ENCODE measurements around the gene LRRC55.
A peak's percentile ranks its signal among the peaks of the same experiment; 100 is the strongest.

The LRRC55 gene

GRCh38 chr11:57197762-57198161 is 16.0 kb downstream of the LRRC55 start:
- Histone ChIP-seq H2AFZ (ENCODE audit: low read length) (no peak overlapping the region), H3K18ac (ENCODE audit: low read length) (no peak overlapping the region), H3K36me3 (replicated peaks in 1 of 2; ENCODE audit: control insufficient read depth in 2 of 2, insufficient read depth in 2 of 2, low read length in 2 of 2) (no peaks in the 10 kb centered on the region), H3K79me1 (ENCODE audit: low read depth, low read length) (no peaks in the 10 kb centered on the region), H4K91ac (ENCODE audit: low read depth, low read length, poor library complexity) (no peak overlapping the region), H2BK15ac (ENCODE audit: low read length) (no peak overlapping the region), H3K4me2 (ENCODE audit: insufficient read depth, low read length, poor library complexity, severe bottlenecking) (no peak overlapping the region), H3K9me3 (replicated peaks in 1 of 2; ENCODE audit: control insufficient read depth in 2 of 2, insufficient read depth in 1 of 2, low read depth in 1 of 2, low read length in 2 of 2) (peaks cover 0 to 2% of the 10 kb centered on the region in 2 donors), H3K27ac (replicated peaks; ENCODE audit: low read length) (no peak overlapping the region), H3K4me1 (ENCODE audit: control insufficient read depth in 2 of 2, insufficient read depth in 1 of 2, low read depth in 1 of 2, low read length in 2 of 2) (peaks cover 8% of the 10 kb centered on the region in 2 donors), H2BK120ac (ENCODE audit: low read depth, low read length) (no peak overlapping the region), H4K8ac (ENCODE audit: low read depth, low read length) (no peak overlapping the region), H2AK5ac (ENCODE audit: low read depth, low read length) (no peak overlapping the region), H2BK12ac (ENCODE audit: low read length) (no peak overlapping the region), H3K4ac (ENCODE audit: low read length) (no peak overlapping the region), H3K4me3 (ENCODE audit: low read length in 2 of 2) (no peak overlapping the region), H3K14ac (ENCODE audit: low read length) (no peak overlapping the region), H3K27me3 (ENCODE audit: control insufficient read depth in 3 of 3, insufficient read depth in 3 of 3, low read depth in 1 of 3, low read length in 3 of 3) (no peaks in the 10 kb centered on the region), H3K23ac (ENCODE audit: low read depth, low read length, poor library complexity) (no peak overlapping the region), H3K9ac (ENCODE audit: low read depth, low read length, poor library complexity) (no peak overlapping the region), H2BK5ac (ENCODE audit: low read length) (no peak overlapping the region)
- no CpG with 5 or more reads among the region's 2 CpGs for WGBS, 2 donors (ENCODE audit: extremely low coverage in 2 of 2, insufficient read length in 2 of 2, insufficient replicate concordance in 1 of 2)
- DNase-seq (ENCODE audit: low spot score), result no peak

GRCh38 chr11:57199330-57199729 is 17.6 kb downstream of the LRRC55 start:
- H3K4me3 ChIP-seq (ENCODE audit: low read length in 2 of 2), result no peak overlapping the region
- H2AK5ac ChIP-seq (ENCODE audit: low read depth, low read length), result no peak overlapping the region
- no peak overlapping the region for H2AFZ ChIP-seq (ENCODE audit: low read length)
- no peak overlapping the region for H2BK12ac ChIP-seq (ENCODE audit: low read length)
- H2BK15ac ChIP-seq (ENCODE audit: low read length), result peak overlapping the region; percentile 6
- H2BK120ac ChIP-seq (ENCODE audit: low read depth, low read length), result no peak overlapping the region
- no peak overlapping the region for H3K4me2 ChIP-seq (ENCODE audit: insufficient read depth, low read length, poor library complexity, severe bottlenecking)
- no peak overlapping the region for H3K27ac ChIP-seq (replicated peaks; ENCODE audit: low read length)
- peaks cover 8 to 11% of the 10 kb centered on the region in 2 donors for H3K4me1 ChIP-seq (ENCODE audit: control insufficient read depth in 2 of 2, insufficient read depth in 1 of 2, low read depth in 1 of 2, low read length in 2 of 2)
- no peaks in the 10 kb centered on the region for H3K27me3 ChIP-seq (ENCODE audit: control insufficient read depth in 3 of 3, insufficient read depth in 3 of 3, low read depth in 1 of 3, low read length in 3 of 3)
- no peaks in the 10 kb centered on the region for H3K36me3 ChIP-seq (replicated peaks in 1 of 2; ENCODE audit: control insufficient read depth in 2 of 2, insufficient read depth in 2 of 2, low read length in 2 of 2)
- H3K79me1 ChIP-seq (ENCODE audit: low read depth, low read length), result no peaks in the 10 kb centered on the region
- H2BK5ac ChIP-seq (ENCODE audit: low read length), result no peak overlapping the region
- no peak overlapping the region for H3K14ac ChIP-seq (ENCODE audit: low read length)
- DNase-seq (ENCODE audit: low spot score), result no peak
- no peak overlapping the region for H3K4ac ChIP-seq (ENCODE audit: low read length)
- H3K9me3 ChIP-seq (replicated peaks in 1 of 2; ENCODE audit: control insufficient read depth in 2 of 2, insufficient read depth in 1 of 2, low read depth in 1 of 2, low read length in 2 of 2), result peaks cover 0 to under 1% of the 10 kb centered on the region in 2 donors
- H4K8ac ChIP-seq (ENCODE audit: low read depth, low read length), result no peak overlapping the region
- no peak overlapping the region for H3K9ac ChIP-seq (ENCODE audit: low read depth, low read length, poor library complexity)
- H3K23ac ChIP-seq (ENCODE audit: low read depth, low read length, poor library complexity), result no peak overlapping the region
- no CpG with 5 or more reads among the region's 11 CpGs for WGBS, 2 donors (ENCODE audit: extremely low coverage in 2 of 2, insufficient read length in 2 of 2, insufficient replicate concordance in 1 of 2)
- H3K18ac ChIP-seq (ENCODE audit: low read length), result peak overlapping the region; percentile 36
- H4K91ac ChIP-seq (ENCODE audit: low read depth, low read length, poor library complexity), result no peak overlapping the region

- no peaks in the 10 kb centered on the region for H3K36me3 ChIP-seq (replicated peaks in 1 of 2; ENCODE audit: control insufficient read depth in 2 of 2, insufficient read depth in 2 of 2, low read length in 2 of 2)
- no peak overlapping the region for H3K23ac ChIP-seq (ENCODE audit: low read depth, low read length, poor library complexity)
- H3K4me3 ChIP-seq (ENCODE audit: low read length in 2 of 2), result no peak overlapping the region
- no peaks in the 10 kb centered on the region for H3K79me1 ChIP-seq (ENCODE audit: low read depth, low read length)
- H3K4me2 ChIP-seq (ENCODE audit: insufficient read depth, low read length, poor library complexity, severe bottlenecking), result no peak overlapping the region
- H3K9ac ChIP-seq (ENCODE audit: low read depth, low read length, poor library complexity), result no peak overlapping the region
- no peak overlapping the region for H3K27ac ChIP-seq (replicated peaks; ENCODE audit: low read length)
- DNase-seq (ENCODE audit: low spot score), result no peak
- peaks cover 8 to 11% of the 10 kb centered on the region in 2 donors for H3K4me1 ChIP-seq (ENCODE audit: control insufficient read depth in 2 of 2, insufficient read depth in 1 of 2, low read depth in 1 of 2, low read length in 2 of 2)
- no peak overlapping the region for H3K18ac ChIP-seq (ENCODE audit: low read length)
- H4K8ac ChIP-seq (ENCODE audit: low read depth, low read length), result no peak overlapping the region
- H3K14ac ChIP-seq (ENCODE audit: low read length), result no peak overlapping the region
- H3K4ac ChIP-seq (ENCODE audit: low read length), result no peak overlapping the region
- no peak overlapping the region for H2BK5ac ChIP-seq (ENCODE audit: low read length)
- H2BK120ac ChIP-seq (ENCODE audit: low read depth, low read length), result peak overlapping the region; percentile 13
- no peaks in the 10 kb centered on the region for H3K9me3 ChIP-seq (replicated peaks in 1 of 2; ENCODE audit: control insufficient read depth in 2 of 2, insufficient read depth in 1 of 2, low read depth in 1 of 2, low read length in 2 of 2)
- no peaks in the 10 kb centered on the region for H3K27me3 ChIP-seq (ENCODE audit: control insufficient read depth in 3 of 3, insufficient read depth in 3 of 3, low read depth in 1 of 3, low read length in 3 of 3)
- no peak overlapping the region for H4K91ac ChIP-seq (ENCODE audit: low read depth, low read length, poor library complexity)
- no CpG with 5 or more reads among the region's 7 CpGs for WGBS, 2 donors (ENCODE audit: extremely low coverage in 2 of 2, insufficient read length in 2 of 2, insufficient replicate concordance in 1 of 2)
- H2AFZ ChIP-seq (ENCODE audit: low read length), result peak overlapping the region; percentile 27
- no peak overlapping the region for H2BK12ac ChIP-seq (ENCODE audit: low read length)
- no peak overlapping the region for H2AK5ac ChIP-seq (ENCODE audit: low read depth, low read length)
- H2BK15ac ChIP-seq (ENCODE audit: low read length), result no peak overlapping the region
Observed at GRCh38 chr11:57200917-57201316, 19.2 kb downstream of the LRRC55 start.

GRCh38 chr11:57202281-57202680 is 20.5 kb downstream of the LRRC55 start:
- Histone ChIP-seq H3K23ac (ENCODE audit: low read depth, low read length, poor library complexity) (no peak overlapping the region), H3K18ac (ENCODE audit: low read length) (peak overlapping the region; percentile 78), H3K27ac (replicated peaks; ENCODE audit: low read length) (no peak overlapping the region), H2AK5ac (ENCODE audit: low read depth, low read length) (no peak overlapping the region), H3K27me3 (ENCODE audit: control insufficient read depth in 3 of 3, insufficient read depth in 3 of 3, low read depth in 1 of 3, low read length in 3 of 3) (no peaks in the 10 kb centered on the region), H2BK15ac (ENCODE audit: low read length) (no peak overlapping the region), H3K4me2 (ENCODE audit: insufficient read depth, low read length, poor library complexity, severe bottlenecking) (no peak overlapping the region), H3K9ac (ENCODE audit: low read depth, low read length, poor library complexity) (no peak overlapping the region), H3K9me3 (replicated peaks in 1 of 2; ENCODE audit: control insufficient read depth in 2 of 2, insufficient read depth in 1 of 2, low read depth in 1 of 2, low read length in 2 of 2) (no peaks in the 10 kb centered on the region), H2BK12ac (ENCODE audit: low read length) (no peak overlapping the region), H4K91ac (ENCODE audit: low read depth, low read length, poor library complexity) (no peak overlapping the region), H2BK120ac (ENCODE audit: low read depth, low read length) (no peak overlapping the region), H3K4ac (ENCODE audit: low read length) (no peak overlapping the region), H2AFZ (ENCODE audit: low read length) (peak overlapping the region; percentile 47), H2BK5ac (ENCODE audit: low read length) (no peak overlapping the region), H4K8ac (ENCODE audit: low read depth, low read length) (no peak overlapping the region), H3K14ac (ENCODE audit: low read length) (no peak overlapping the region), H3K36me3 (replicated peaks in 1 of 2; ENCODE audit: control insufficient read depth in 2 of 2, insufficient read depth in 2 of 2, low read length in 2 of 2) (no peaks in the 10 kb centered on the region), H3K4me1 (ENCODE audit: control insufficient read depth in 2 of 2, insufficient read depth in 1 of 2, low read depth in 1 of 2, low read length in 2 of 2) (peaks cover 8 to 11% of the 10 kb centered on the region in 2 donors), H3K4me3 (ENCODE audit: low read length in 2 of 2) (no peak overlapping the region), H3K79me1 (ENCODE audit: low read depth, low read length) (no peaks in the 10 kb centered on the region)
- DNase-seq (ENCODE audit: low spot score), result no peak
- WGBS, 2 donors (ENCODE audit: extremely low coverage in 2 of 2, insufficient read length in 2 of 2, insufficient replicate concordance in 1 of 2), result no CpG with 5 or more reads among the region's 10 CpGs
